H9 (cell line): ENCODE data around the gene FOXK1. TPM values are rescaled to one million over a fixed set of nuclear protein-coding genes. Genes with fewer than 3 reads are reported as not detected.
A peak's percentile ranks its signal among the peaks of the same experiment; 100 is the strongest.

Experiments
- DNase-seq: peaks from one replicate; pipeline ENCODE4 v3.0.0-alpha.2; 2017
- H2AFZ ChIP-seq: one replicate; pipeline ENCODE4 v1.6.1; 2013; ENCODE audit warnings: mild to moderate bottlenecking, low read length, control low read depth, moderate library complexity
- H2AK5ac ChIP-seq: 2 replicates; pipeline ENCODE4 v1.6.1; 2013; ENCODE audit warnings: low read length, control low read depth, mixed read lengths; ENCODE audit not compliant: insufficient read length
- H2BK120ac ChIP-seq: one replicate; pipeline ENCODE4 v1.6.1; 2013; ENCODE audit warnings: low read depth, mild to moderate bottlenecking, low read length, control low read depth, inconsistent platforms; ENCODE audit not compliant: poor library complexity, severe bottlenecking
- H2BK12ac ChIP-seq: 2 replicates; pipeline ENCODE4 v1.6.1; 2013; ENCODE audit warnings: low read length, control low read depth, mixed read lengths, low read depth; ENCODE audit not compliant: insufficient read length
- H2BK15ac ChIP-seq: 2 replicates; pipeline ENCODE4 v1.6.1; 2013; ENCODE audit warnings: low read depth, low read length, control low read depth
- H2BK20ac ChIP-seq: one replicate; pipeline ENCODE4 v1.6.1; 2013; ENCODE audit warnings: low read depth, mild to moderate bottlenecking, low read length, control low read depth, inconsistent platforms; ENCODE audit not compliant: poor library complexity, severe bottlenecking
- H2BK5ac ChIP-seq: 2 replicates; pipeline ENCODE4 v1.6.1; 2013; ENCODE audit warnings: low read length, control low read depth, mixed read lengths; ENCODE audit not compliant: insufficient read length
- H3K14ac ChIP-seq: 2 replicates; pipeline ENCODE4 v1.6.1; 2013; ENCODE audit warnings: low read length, control low read depth; ENCODE audit not compliant: insufficient read depth
- H3K18ac ChIP-seq: 2 replicates; pipeline ENCODE4 v1.6.1; 2013; ENCODE audit warnings: low read depth, mild to moderate bottlenecking, mixed read lengths, low read length, control low read depth; ENCODE audit not compliant: insufficient read length
- H3K23ac ChIP-seq: 2 replicates; pipeline ENCODE4 v1.6.1; 2013; ENCODE audit warnings: low read length, control low read depth, mixed read lengths, low read depth; ENCODE audit not compliant: insufficient read length
- H3K23me2 ChIP-seq: 2 replicates; pipeline ENCODE4 v1.6.1; 2013; ENCODE audit warnings: low read depth, mild to moderate bottlenecking, mixed read lengths, low read length, control low read depth; ENCODE audit not compliant: insufficient read length, poor library complexity, severe bottlenecking
- H3K27ac ChIP-seq: 2 replicates; pipeline ENCODE4 v1.5.1; 2013; ENCODE audit warnings: low read length, control low read depth, mixed read lengths, low read depth; ENCODE audit not compliant: insufficient read length
- H3K27me3 ChIP-seq: 2 replicates; pipeline ENCODE4 v1.6.1; 2013; ENCODE audit warnings: low read length, control low read depth, inconsistent platforms; ENCODE audit not compliant: insufficient read depth
- H3K4ac ChIP-seq: 2 replicates; pipeline ENCODE4 v1.6.1; 2013; ENCODE audit warnings: low read depth, mild to moderate bottlenecking, control low read depth, inconsistent platforms, low read length, moderate library complexity
- H3K4me1 ChIP-seq: 2 replicates; pipeline ENCODE4 v1.6.1; 2013; ENCODE audit warnings: low read length, control low read depth, inconsistent platforms; ENCODE audit not compliant: insufficient read depth
- H3K4me2 ChIP-seq: 2 replicates; pipeline ENCODE4 v1.6.1; 2013; ENCODE audit warnings: low read length, control low read depth, mixed read lengths; ENCODE audit not compliant: insufficient read length, insufficient read depth
- H3K56ac ChIP-seq: 2 replicates; pipeline ENCODE4 v1.6.1; 2013; ENCODE audit warnings: low read depth, mild to moderate bottlenecking, mixed read lengths, low read length, control low read depth; ENCODE audit not compliant: insufficient read length
- H3K79me1 ChIP-seq: 2 replicates; pipeline ENCODE4 v1.6.1; 2013; ENCODE audit warnings: low read depth, mild to moderate bottlenecking, moderate library complexity, low read length, control low read depth, inconsistent platforms; ENCODE audit not compliant: insufficient read depth, poor library complexity, severe bottlenecking
- H3K79me2 ChIP-seq: 2 replicates; pipeline ENCODE4 v1.6.1; 2013; ENCODE audit warnings: low read length, control low read depth, inconsistent platforms; ENCODE audit not compliant: insufficient read depth
- H3K9ac ChIP-seq: 2 replicates; pipeline ENCODE4 v1.6.1; 2013; ENCODE audit warnings: low read length, control low read depth, mixed read lengths; ENCODE audit not compliant: insufficient read length; ENCODE audit errors: extremely low read depth
- H3K9me3 ChIP-seq: one replicate; pipeline ENCODE4 v1.6.1; 2013; ENCODE audit warnings: low read depth, low read length, inconsistent platforms; ENCODE audit not compliant: control insufficient read depth
- H3T11ph ChIP-seq: one replicate; pipeline ENCODE4 v1.6.1; 2013; ENCODE audit warnings: mild to moderate bottlenecking, low read length, control low read depth, inconsistent platforms
- H4K20me1 ChIP-seq: one replicate; pipeline ENCODE4 v1.6.1; 2013; ENCODE audit not compliant: control insufficient read depth, insufficient read length, insufficient read depth
- H4K5ac ChIP-seq: 2 replicates; pipeline ENCODE4 v1.6.1; 2013; ENCODE audit warnings: low read depth, mild to moderate bottlenecking, mixed read lengths, low read length, control low read depth; ENCODE audit not compliant: insufficient read length
- H4K8ac ChIP-seq: replicated peaks from 2 replicates; pipeline ENCODE4 v1.6.1; 2013; ENCODE audit warnings: low read length, control low read depth, mixed read lengths, low read depth; ENCODE audit not compliant: insufficient read length
- H4K91ac ChIP-seq: 2 replicates; pipeline ENCODE4 v1.6.1; 2013; ENCODE audit warnings: low read depth, mild to moderate bottlenecking, moderate library complexity, mixed read lengths, low read length, control low read depth; ENCODE audit not compliant: insufficient read length
- H3K27ac Mint-ChIP-seq, 3 experiments: 2 replicates in 2 of 3; 3 replicates in 1 of 3; pipeline ENCODE4 v1.8.0; 2020 to 2021; ENCODE audit warnings: mixed read lengths in 3 of 3, mild to moderate bottlenecking in 1 of 3, moderate library complexity in 1 of 3
- H3K27me3 Mint-ChIP-seq: 2 replicates; pipeline ENCODE4 v1.8.0; 2021; ENCODE audit warnings: low read depth, mild to moderate bottlenecking, moderate library complexity, mixed read lengths
- H3K36me3 Mint-ChIP-seq, 3 experiments: 2 replicates in 2 of 3; 3 replicates in 1 of 3; pipeline ENCODE4 v1.8.0; 2020 to 2021; ENCODE audit warnings: low read depth in 3 of 3, mixed read lengths in 3 of 3; ENCODE audit not compliant: insufficient read depth in 1 of 3
- H3K4me1 Mint-ChIP-seq, 2 experiments: 2 replicates each; pipeline ENCODE4 v1.8.0; 2020; ENCODE audit warnings: mixed read lengths in 2 of 2
- H3K4me3 Mint-ChIP-seq, 2 experiments: 2 replicates in 1 of 2; 3 replicates in 1 of 2; pipeline ENCODE4 v1.8.0; 2020 to 2021; ENCODE audit warnings: mild to moderate bottlenecking in 2 of 2, mixed read lengths in 2 of 2, moderate library complexity in 1 of 2
- H3K9me3 Mint-ChIP-seq, 2 experiments: 2 replicates in 1 of 2; 3 replicates in 1 of 2; pipeline ENCODE4 v1.8.0; 2020; ENCODE audit warnings: mild to moderate bottlenecking in 2 of 2, mixed read lengths in 2 of 2, moderate library complexity in 1 of 2
- WGBS: extraction: QIAGEN DNeasy Blood & Tissue Kit; methylation state at CpG from one replicate; pipeline ENCODE4 v1.1.7; 2013; ENCODE audit warnings: missing lambda C conversion rate, low lambda C conversion rate, mixed read lengths; ENCODE audit not compliant: insufficient read length; ENCODE audit errors: extremely low coverage; 5-methylcytosine and 5-hydroxymethylcytosine counted together
- total RNA-seq: library from RNA; stranded (reverse); gene quantifications from 2 replicates; pipeline ENCODE4 v1.2.1, GENCODE V29; 2021
- TF ChIP-seq, protein P1 (sequence below): fragments of 200-600 bp; sonication (generic); conservative IDR thresholded peaks from 3 replicates; pipeline ENCODE4 v1.8.0; 2021; ENCODE audit warnings: antibody characterized with exemption, mild to moderate bottlenecking

Gene FOXK1
- total RNA-seq, 1 experiment from 2014 or later, result 14.4 TPM

DNA sequence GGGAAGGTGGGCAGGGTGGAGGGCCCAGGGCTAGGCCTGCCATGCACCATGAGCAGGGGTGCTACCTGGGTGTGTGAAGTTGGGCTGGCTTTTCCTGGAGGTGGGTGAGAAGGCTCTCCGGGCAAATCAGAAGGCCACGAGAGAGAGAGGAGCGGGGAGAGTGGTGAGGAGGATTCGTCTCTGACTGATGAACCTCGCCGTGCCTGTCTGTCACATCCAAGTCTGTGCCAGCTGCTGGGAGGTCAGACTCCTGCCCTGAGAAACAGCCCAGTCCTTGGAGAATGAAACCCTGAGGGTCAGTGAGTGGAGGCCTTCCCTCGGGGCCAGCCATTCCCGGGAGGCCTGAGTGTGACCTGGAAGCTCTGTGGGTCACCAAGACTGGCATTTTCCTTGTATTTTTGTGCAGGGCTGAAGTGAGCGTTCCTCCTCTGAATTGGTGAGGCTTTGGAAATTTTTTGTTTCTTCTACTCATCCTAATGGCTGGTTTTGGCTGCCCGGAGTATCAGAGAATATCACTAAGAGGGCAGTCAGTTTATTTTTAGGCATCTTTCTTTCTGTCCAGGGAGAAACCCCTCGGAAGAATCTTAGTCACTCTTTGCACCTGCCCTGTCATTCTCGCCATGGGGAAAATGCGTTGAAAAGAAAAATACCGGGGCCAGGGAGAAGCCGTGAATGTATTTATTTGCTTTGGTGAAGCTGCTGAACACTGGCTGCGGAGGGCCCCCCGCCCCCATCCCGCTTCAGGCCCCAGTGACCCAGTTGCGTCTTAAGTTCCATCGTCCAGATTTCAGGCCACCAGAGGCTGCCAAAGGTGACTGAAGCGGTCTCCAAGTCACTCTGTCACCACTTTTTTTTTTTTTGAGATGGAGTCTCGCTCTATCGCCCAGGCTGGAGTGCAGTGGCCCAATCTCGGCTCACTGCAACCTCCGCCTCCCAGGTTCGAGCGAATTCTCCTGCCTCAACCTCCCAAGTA, 86.8 kb downstream of the FOXK1 start:
- Histone ChIP-seq H3K79me1 (no peaks in the 10 kb centered on the region), H3K4ac (no peak overlapping the region), H3K9ac (no peak overlapping the region), H2BK12ac (no peak overlapping the region), H2BK20ac (no peak overlapping the region), H2BK15ac (no peak overlapping the region), H3K79me2 (no peaks in the 10 kb centered on the region), H4K91ac (no peak overlapping the region), H3K14ac (no peak overlapping the region; the same call in 1 of the 2 replicates), H3K4me1 (no peaks in the 10 kb centered on the region), H2AFZ (no peak overlapping the region), H3K56ac (no peak overlapping the region), H2BK5ac (no peak overlapping the region), H3K27me3 (no peaks in the 10 kb centered on the region), H3T11ph (no peak overlapping the region), H3K23me2 (no peaks in the 10 kb centered on the region), H4K5ac (no peak overlapping the region), H3K23ac (no peak overlapping the region), H2AK5ac (no peak overlapping the region), H3K9me3 (no peaks in the 10 kb centered on the region), H2BK120ac (no peak overlapping the region), H3K27ac (no peak overlapping the region), H4K20me1 (no peaks in the 10 kb centered on the region), H4K8ac (no peak overlapping the region), H3K4me2 (no peak overlapping the region), H3K18ac (no peak overlapping the region)
- Mint-ChIP-seq H3K9me3 (no peaks in the 10 kb centered on the region), H3K4me3 (no peak overlapping the region), H3K4me1 (no peaks in the 10 kb centered on the region), H3K27me3 (peaks cover 3% of the 10 kb centered on the region; the same call in 1 of the 2 replicates), H3K27ac (0 out of 7 replicates have a peak overlapping the region, but pooled peaks of 1 of the 3 experiments have one; percentile 34), H3K36me3 (no peaks in the 10 kb centered on the region)
- WGBS, result no CpG with 5 or more reads among the region's 27 CpGs
- DNase-seq, result no peak
- TF ChIP-seq, protein P1, sequence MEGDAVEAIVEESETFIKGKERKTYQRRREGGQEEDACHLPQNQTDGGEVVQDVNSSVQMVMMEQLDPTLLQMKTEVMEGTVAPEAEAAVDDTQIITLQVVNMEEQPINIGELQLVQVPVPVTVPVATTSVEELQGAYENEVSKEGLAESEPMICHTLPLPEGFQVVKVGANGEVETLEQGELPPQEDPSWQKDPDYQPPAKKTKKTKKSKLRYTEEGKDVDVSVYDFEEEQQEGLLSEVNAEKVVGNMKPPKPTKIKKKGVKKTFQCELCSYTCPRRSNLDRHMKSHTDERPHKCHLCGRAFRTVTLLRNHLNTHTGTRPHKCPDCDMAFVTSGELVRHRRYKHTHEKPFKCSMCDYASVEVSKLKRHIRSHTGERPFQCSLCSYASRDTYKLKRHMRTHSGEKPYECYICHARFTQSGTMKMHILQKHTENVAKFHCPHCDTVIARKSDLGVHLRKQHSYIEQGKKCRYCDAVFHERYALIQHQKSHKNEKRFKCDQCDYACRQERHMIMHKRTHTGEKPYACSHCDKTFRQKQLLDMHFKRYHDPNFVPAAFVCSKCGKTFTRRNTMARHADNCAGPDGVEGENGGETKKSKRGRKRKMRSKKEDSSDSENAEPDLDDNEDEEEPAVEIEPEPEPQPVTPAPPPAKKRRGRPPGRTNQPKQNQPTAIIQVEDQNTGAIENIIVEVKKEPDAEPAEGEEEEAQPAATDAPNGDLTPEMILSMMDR, result no peak
